Lower lobe of right lung (tissue), 2 donors: ENCODE data around the gene LYPD1. TPM values are rescaled to one million over a fixed set of nuclear protein-coding genes. Genes with fewer than 3 reads are reported as not detected.

ENCODE experiments used
- ATAC-seq, 2 donors: fragments of 200-7000 bp; cut with Tn5 transposase; one replicate each; pipeline ENCODE4 v1.9.1; 2020 to 2022; ENCODE audit warnings: mild to moderate bottlenecking in 2 of 2, moderate library complexity in 2 of 2
- DNase-seq: peaks from one replicate; pipeline ENCODE4 v3.0.0-alpha.2; 2020
- H3K27ac ChIP-seq: fragments of 200-600 bp; one replicate; pipeline ENCODE4 v1.8.0; 2022
- H3K27me3 ChIP-seq: fragments of 200-600 bp; one replicate; pipeline ENCODE4 v1.8.0; 2022; ENCODE audit warnings: low read depth
- H3K36me3 ChIP-seq: fragments of 200-600 bp; one replicate; pipeline ENCODE4 v1.8.0; 2022; ENCODE audit warnings: mild to moderate bottlenecking
- H3K4me1 ChIP-seq: fragments of 200-600 bp; one replicate; pipeline ENCODE4 v1.8.0; 2022
- H3K4me3 ChIP-seq: fragments of 200-600 bp; one replicate; pipeline ENCODE4 v1.8.0; 2022; ENCODE audit warnings: mild to moderate bottlenecking
- H3K9me3 ChIP-seq: fragments of 200-600 bp; one replicate; pipeline ENCODE4 v1.8.0; 2022
- CTCF ChIP-seq: fragments of 200-600 bp; IDR thresholded peaks from one replicate; pipeline ENCODE4 v1.8.0; 2022; ENCODE audit warnings: antibody characterized with exemption, mild to moderate bottlenecking
- intact Hi-C: fragments of 100-400 bp; cut with DNase I; formaldehyde crosslinking; loops from one replicate; pipeline ENCODE4 v1.11.0; 2022
- total RNA-seq: library from RNA; stranded (reverse); fragmentation: NEBNext Ultra II Directional; extraction: Animal tissue kit (Norgen Biotek cat#: 25700); gene quantifications from one replicate; pipeline ENCODE4 v1.2.1, GENCODE V29; 2021
- donor health status: DM: no; HTN: yes; CAD: no; lungs with severe emphysema.

The LYPD1 gene
- total RNA-seq, 1 donor from 2014 or later: 1.5 TPM

GRCh38 chr2:132598536-132598935, 71.5 kb downstream of the LYPD1 start:
- DNase-seq (no peak), ATAC-seq (no peak)
- Histone ChIP-seq H3K27ac (no peak overlapping the region), H3K36me3 (no peaks in the 10 kb centered on the region), H3K27me3 (no peaks in the 10 kb centered on the region), H3K9me3 (no peaks in the 10 kb centered on the region), H3K4me3 (no peak overlapping the region), H3K4me1 (no peaks in the 10 kb centered on the region)
- TF ChIP-seq CTCF: no peak
- intact Hi-C loops: no loop called here

GRCh38 chr2:132597831-132598230, 72.2 kb downstream of the LYPD1 start:
- H3K4me1 ChIP-seq: no peaks in the 10 kb centered on the region
- DNase-seq (no peak), ATAC-seq (no peak)
- no peaks in the 10 kb centered on the region for H3K27me3 ChIP-seq
- H3K27ac ChIP-seq: no peak overlapping the region
- intact Hi-C loops: no loop called here
- no peak overlapping the region for H3K4me3 ChIP-seq
- H3K36me3 ChIP-seq: no peaks in the 10 kb centered on the region
- no peak for TF ChIP-seq CTCF
- H3K9me3 ChIP-seq: no peaks in the 10 kb centered on the region

GRCh38 chr2:132597166-132597565, 72.8 kb downstream of the LYPD1 start:
- Histone ChIP-seq H3K27me3 (no peaks in the 10 kb centered on the region), H3K4me3 (no peak overlapping the region), H3K36me3 (no peaks in the 10 kb centered on the region), H3K27ac (no peak overlapping the region), H3K4me1 (no peaks in the 10 kb centered on the region), H3K9me3 (no peaks in the 10 kb centered on the region)
- intact Hi-C loops: no loop called here
- no peak for TF ChIP-seq CTCF
- ATAC-seq (no peak), DNase-seq (no peak)

- no peak for TF ChIP-seq CTCF
- H3K4me3 ChIP-seq: no peak overlapping the region
- no peaks in the 10 kb centered on the region for H3K4me1 ChIP-seq
- intact Hi-C loops: no loop called here
- no peaks in the 10 kb centered on the region for H3K27me3 ChIP-seq
- no peak overlapping the region for H3K27ac ChIP-seq
- H3K36me3 ChIP-seq: no peaks in the 10 kb centered on the region
- DNase-seq (no peak), ATAC-seq (no peak)
- no peaks in the 10 kb centered on the region for H3K9me3 ChIP-seq
These were observed 74.3 kb downstream of the LYPD1 start for GRCh38 chr2:132595693-132596092.

GRCh38 chr2:132595186-132595585, 74.8 kb downstream of the LYPD1 start:
- H3K9me3 ChIP-seq: no peaks in the 10 kb centered on the region
- H3K36me3 ChIP-seq: no peaks in the 10 kb centered on the region
- H3K27me3 ChIP-seq: no peaks in the 10 kb centered on the region
- no peak overlapping the region for H3K4me3 ChIP-seq
- H3K27ac ChIP-seq: no peak overlapping the region
- no peaks in the 10 kb centered on the region for H3K4me1 ChIP-seq
- DNase-seq (no peak), ATAC-seq (no peak)
- TF ChIP-seq CTCF: no peak
- intact Hi-C loops: no loop called here
